ENCODE results near the gene SIRT3. TPM values are rescaled to one million over a fixed set of nuclear protein-coding genes. Genes with fewer than 3 reads are reported as not detected.
"Not testable (repeated sequence)": the region's sequence is repeated elsewhere in the genome, so short reads cannot be mapped to it uniquely, and the experiment has no call there.

The SIRT3 gene
- total RNA-seq, 1 donor from 2014 or later, result 22.4 TPM

- no peaks in the 10 kb centered on the region for H3K4me1 ChIP-seq
- H4K20me1 ChIP-seq (ENCODE audit: low read depth), result no peaks in the 10 kb centered on the region
- TF ChIP-seq EZH2phosphoT487 (IDR thresholded peaks at IDR 0.05) (no peak), CTCF (IDR thresholded peaks at IDR 0.05) (no peak), EZH2 (IDR thresholded peaks at IDR 0.05) (no peak)
- Mint-ChIP-seq H3K4me1 (no peaks in the 10 kb centered on the region), H3K27ac (no peak overlapping the region), H3K36me3 (no peaks in the 10 kb centered on the region), H3K9me3 (no peaks in the 10 kb centered on the region), H3K4me3 (no peak overlapping the region), H3K27me3 (ENCODE audit: insufficient read depth, low read depth) (peaks cover 2% of the 10 kb centered on the region)
- no peak overlapping the region for H3K4me2 ChIP-seq
- no peaks in the 10 kb centered on the region for H3K79me2 ChIP-seq (ENCODE audit: low read depth)
- no peak overlapping the region for H3K4me3 ChIP-seq
- no peaks in the 10 kb centered on the region for H3K27me3 ChIP-seq
- H2AFZ ChIP-seq (replicated peaks), result no peak overlapping the region
- H3K36me3 ChIP-seq, result no peaks in the 10 kb centered on the region
- no peak overlapping the region for H3K27ac ChIP-seq
- no peak for DNase-seq (ENCODE audit: low spot score)
- H3K9me3 ChIP-seq (ENCODE audit: low read depth), result no peaks in the 10 kb centered on the region
- H3F3A ChIP-seq (ENCODE audit: low read depth), result no peaks in the 10 kb centered on the region
- no peak overlapping the region for H3K9ac ChIP-seq
Measured at GRCh38 chr11:198236-198806, 37.8 kb downstream of the SIRT3 start.

GRCh38 chr11:197741-198235, 38.4 kb downstream of the SIRT3 start:
- H3K4me1 ChIP-seq, result no peaks in the 10 kb centered on the region
- DNase-seq (ENCODE audit: low spot score), result no peak
- H3K79me2 ChIP-seq (ENCODE audit: low read depth), result no peaks in the 10 kb centered on the region
- no peak overlapping the region for H2AFZ ChIP-seq (replicated peaks)
- H3K36me3 ChIP-seq, result no peaks in the 10 kb centered on the region
- H3K4me2 ChIP-seq, result no peak overlapping the region
- no peaks in the 10 kb centered on the region for H3K9me3 ChIP-seq (ENCODE audit: low read depth)
- Mint-ChIP-seq H3K36me3 (no peaks in the 10 kb centered on the region), H3K27me3 (ENCODE audit: insufficient read depth, low read depth) (peaks cover 2% of the 10 kb centered on the region), H3K27ac (no peak overlapping the region), H3K9me3 (no peaks in the 10 kb centered on the region), H3K4me1 (no peaks in the 10 kb centered on the region), H3K4me3 (no peak overlapping the region)
- no peaks in the 10 kb centered on the region for H3F3A ChIP-seq (ENCODE audit: low read depth)
- no peak overlapping the region for H3K27ac ChIP-seq
- no peaks in the 10 kb centered on the region for H3K27me3 ChIP-seq
- H4K20me1 ChIP-seq (ENCODE audit: low read depth), result no peaks in the 10 kb centered on the region
- TF ChIP-seq CTCF (IDR thresholded peaks at IDR 0.05) (no peak), EZH2phosphoT487 (IDR thresholded peaks at IDR 0.05) (no peak), EZH2 (IDR thresholded peaks at IDR 0.05) (no peak)
- no peak overlapping the region for H3K4me3 ChIP-seq
- H3K9ac ChIP-seq, result no peak overlapping the region

GRCh38 chr11:196786-197731, 39.1 kb downstream of the SIRT3 start:
- no peak for DNase-seq (ENCODE audit: low spot score)
- Mint-ChIP-seq H3K27me3 (ENCODE audit: insufficient read depth, low read depth) (no peaks in the 10 kb centered on the region), H3K36me3 (no peaks in the 10 kb centered on the region), H3K4me1 (no peaks in the 10 kb centered on the region), H3K9me3 (no peaks in the 10 kb centered on the region), H3K27ac (no peak overlapping the region), H3K4me3 (no peak overlapping the region)
- Histone ChIP-seq H3K9me3 (ENCODE audit: low read depth) (no peaks in the 10 kb centered on the region), H3F3A (ENCODE audit: low read depth) (no peaks in the 10 kb centered on the region), H3K4me3 (no peak overlapping the region), H3K9ac (no peak overlapping the region), H3K4me2 (no peak overlapping the region), H3K27me3 (no peaks in the 10 kb centered on the region), H3K36me3 (no peaks in the 10 kb centered on the region), H2AFZ (replicated peaks) (no peak overlapping the region), H3K27ac (no peak overlapping the region), H4K20me1 (ENCODE audit: low read depth) (no peaks in the 10 kb centered on the region), H3K79me2 (ENCODE audit: low read depth) (no peaks in the 10 kb centered on the region), H3K4me1 (no peaks in the 10 kb centered on the region)
- TF ChIP-seq EZH2 (IDR thresholded peaks at IDR 0.05) (no peak), EZH2phosphoT487 (IDR thresholded peaks at IDR 0.05) (no peak), CTCF (IDR thresholded peaks at IDR 0.05) (no peak)

GRCh38 chr11:193481-193880, 42.7 kb downstream of the SIRT3 start:
- DNase-seq (ENCODE audit: low spot score); H3K9me3 Mint-ChIP-seq; H3K9me3 ChIP-seq (ENCODE audit: low read depth): not testable (repeated sequence)

GRCh38 chr11:192674-193128, 43.4 kb downstream of the SIRT3 start, which contains the start of gene SCGB1C1:
Gene SCGB1C1, plus strand, starts transcription at chr11:193078. Its CDS starts 22 bp downstream, at chr11:193100.
- not testable (repeated sequence) for H3K36me3 Mint-ChIP-seq, H3K27ac Mint-ChIP-seq, H3K27me3 ChIP-seq

More at GRCh38 chr11:193481-193880, 42.7 kb downstream of the SIRT3 start:
- H3K9ac ChIP-seq; H3K4me1 Mint-ChIP-seq; H3K36me3 ChIP-seq; H4K20me1 ChIP-seq (ENCODE audit: low read depth); H2AFZ ChIP-seq (replicated peaks); H3K27ac ChIP-seq; H3K27ac Mint-ChIP-seq; H3F3A ChIP-seq (ENCODE audit: low read depth); H3K4me2 ChIP-seq; H3K27me3 Mint-ChIP-seq (ENCODE audit: insufficient read depth, low read depth); H3K4me1 ChIP-seq; H3K27me3 ChIP-seq; H3K79me2 ChIP-seq (ENCODE audit: low read depth); H3K4me3 ChIP-seq; H3K36me3 Mint-ChIP-seq; H3K4me3 Mint-ChIP-seq: not testable (repeated sequence)

More at GRCh38 chr11:192674-193128, 43.4 kb downstream of the SIRT3 start, which contains the start of gene SCGB1C1:
- H3K9me3 ChIP-seq (ENCODE audit: low read depth); H3K4me3 ChIP-seq; H3K4me3 Mint-ChIP-seq; H2AFZ ChIP-seq (replicated peaks); H3K27me3 Mint-ChIP-seq (ENCODE audit: insufficient read depth, low read depth); H3K9ac ChIP-seq; H3K9me3 Mint-ChIP-seq; H3K36me3 ChIP-seq; H3K27ac ChIP-seq; DNase-seq (ENCODE audit: low spot score); H4K20me1 ChIP-seq (ENCODE audit: low read depth); H3K4me1 Mint-ChIP-seq; H3K79me2 ChIP-seq (ENCODE audit: low read depth); H3K4me2 ChIP-seq; H3K4me1 ChIP-seq; H3F3A ChIP-seq (ENCODE audit: low read depth): not testable (repeated sequence)

All from neural progenitor cell (in vitro differentiated cells).